HepG2 (cell line): Measurements from ENCODE around the gene HNRNPUL1. TPM values are rescaled to one million over a fixed set of nuclear protein-coding genes. Genes with fewer than 3 reads are reported as not detected.

Source experiments
- ATAC-seq: fragments of 200-7000 bp; cut with Tn5 transposase; 3 replicates; pipeline ENCODE4 v1.9.1; 2020; ENCODE audit warnings: mild to moderate bottlenecking, moderate library complexity
- BruUV-seq: library from RNA; stranded (reverse); fragments of 400-500 nt; replicated peaks from 2 replicates; lab custom pipeline; 2021; lab: Mats Ljungman, UMichigan
- CTCF ChIA-PET: fragments of 300-600 bp; formaldehyde crosslinking; extraction: SDS; loops from one replicate; lab custom pipeline; 2021; ENCODE audit warnings: low total read pairs, inconsistent platforms, low intra/inter-chr PET ratio; lab: Yijun Ruan, JAX
- POLR2A ChIA-PET: fragments of 350-600 bp; sonication (Branson Sonifier 250); formaldehyde crosslinking; loops from one replicate; lab custom pipeline; 2020; ENCODE audit warnings: antibody characterized with exemption, inconsistent platforms; lab: Yijun Ruan, JAX
- DNase-seq: peaks from one replicate; pipeline ENCODE4 v3.0.0-alpha.2; 2015; ENCODE audit warnings: low spot score
- FAIRE-seq: peaks from 3 replicates; lab custom pipeline; 2011; peaks lifted over from hg19 to GRCh38; lab: Jason Lieb, UNC
- H2AFZ ChIP-seq: one replicate; pipeline ENCODE4 v1.6.1; 2011; ENCODE audit warnings: low read length, inconsistent platforms
- H3K27ac ChIP-seq: fragments of 300-600 bp; 3 replicates; pipeline ENCODE4 v1.8.0; 2011; ENCODE audit warnings: mixed run types, mild to moderate bottlenecking, mixed read lengths, low read length, inconsistent platforms; ENCODE audit not compliant: insufficient read depth; ENCODE audit errors: extremely low read length
- H3K27me3 ChIP-seq, 2 experiments: fragments of 200-600 bp in 1 of 2; 2 replicates in 1 of 2; 3 replicates in 1 of 2; pipeline versions ENCODE4 v1.6.0 to v1.8.0; 2011; ENCODE audit warnings: low read length in 2 of 2, mild to moderate bottlenecking in 2 of 2, moderate library complexity in 2 of 2, inconsistent platforms in 1 of 2; ENCODE audit not compliant: insufficient read depth in 2 of 2, control insufficient read depth in 1 of 2
- H3K36me3 ChIP-seq, 2 experiments: fragments of 200-600 bp in 1 of 2; replicated peaks in 1 of 2; 2 replicates in 1 of 2; 3 replicates in 1 of 2; pipeline versions ENCODE4 v1.5.1 to v1.8.0; 2011; ENCODE audit warnings: low read length in 2 of 2, inconsistent platforms in 1 of 2; ENCODE audit not compliant: insufficient read depth in 2 of 2, control insufficient read depth in 1 of 2
- H3K4me1 ChIP-seq: 2 replicates; pipeline ENCODE4 v1.5.1; 2012; ENCODE audit warnings: low read length, inconsistent platforms; ENCODE audit not compliant: insufficient read depth
- H3K4me2 ChIP-seq: 2 replicates; pipeline ENCODE4 v1.6.0; 2011; ENCODE audit warnings: low read depth, low read length, inconsistent platforms
- H3K4me3 ChIP-seq, 3 experiments: fragments of 200-600 bp in 1 of 3; sonication (generic), shearing (Covaris generic) in 1 of 3; replicated peaks in 1 of 3; 2 replicates each; pipeline ENCODE4 v1.5.1; 2011 to 2016; ENCODE audit warnings: low read length in 3 of 3, inconsistent platforms in 2 of 3, low read depth in 2 of 3, mild to moderate bottlenecking in 2 of 3, control low read depth in 1 of 3, mixed read lengths in 1 of 3; ENCODE audit not compliant: insufficient read depth in 1 of 3
- H3K79me2 ChIP-seq: one replicate; pipeline ENCODE4 v1.6.1; 2011; ENCODE audit warnings: low read length, inconsistent platforms; ENCODE audit not compliant: insufficient read depth
- H3K9ac ChIP-seq: 2 replicates; pipeline ENCODE4 v1.6.0; 2011; ENCODE audit warnings: mild to moderate bottlenecking, low read depth, low read length, inconsistent platforms; ENCODE audit not compliant: insufficient read depth
- H3K9me3 ChIP-seq: 2 replicates; pipeline ENCODE4 v1.5.1; 2012; ENCODE audit warnings: mild to moderate bottlenecking, low read length
- H4K20me1 ChIP-seq: 2 replicates; pipeline ENCODE4 v1.6.0; 2011; ENCODE audit warnings: inconsistent platforms, mild to moderate bottlenecking, low read length, moderate library complexity; ENCODE audit not compliant: insufficient read depth
- CEBPB ChIP-seq: IDR thresholded peaks from 2 replicates; pipeline ENCODE4 v1.6.1; 2011; ENCODE audit warnings: low read depth, low read length, improper control_type of control experiment, borderline replicate concordance
- MAZ ChIP-seq, 2 experiments: sonication (generic) in 1 of 2; formaldehyde crosslinking in 1 of 2; IDR thresholded peaks; 2 replicates each; pipeline versions ENCODE4 v1.5.0 to v1.6.1; 2012 to 2020; ENCODE audit warnings: low read depth in 2 of 2, mild to moderate bottlenecking in 2 of 2, borderline replicate concordance in 1 of 2, improper control_type of control experiment in 1 of 2, low read length in 1 of 2, missing genetic modification reagents in 1 of 2, moderate library complexity in 1 of 2
- SMARCE1 ChIP-seq: fragments of 450-650 bp; IDR thresholded peaks from 2 replicates; pipeline ENCODE4 v1.6.1; 2017; ENCODE audit warnings: borderline replicate concordance
- ZNF20 ChIP-seq: sonication (generic); formaldehyde crosslinking; IDR thresholded peaks from 2 replicates; pipeline ENCODE4 v1.4.0; 2020; ENCODE audit warnings: mild to moderate bottlenecking, moderate library complexity, missing genetic modification reagents
- ZNF276 ChIP-seq: sonication (generic); formaldehyde crosslinking; IDR thresholded peaks from 2 replicates; pipeline ENCODE4 v1.4.0; 2020; ENCODE audit warnings: mild to moderate bottlenecking, low read depth, missing genetic modification reagents
- ZNF343 ChIP-seq: sonication (generic); formaldehyde crosslinking; IDR thresholded peaks from 2 replicates; pipeline ENCODE4 v1.4.0; 2020; ENCODE audit warnings: mild to moderate bottlenecking, missing genetic modification reagents
- WGBS: methylation state at CpG from one replicate; pipeline ENCODE4 v1.1.6; 2017; ENCODE audit warnings: low lambda C conversion rate; 5-methylcytosine and 5-hydroxymethylcytosine counted together
- in situ Hi-C: cut with HindIII; loops from 2 replicates; pipeline ENCODE4 v1.10.0; 2017; ENCODE audit warnings: low pct_unique_long_range_greater_than_20kb; ENCODE audit not compliant: extremely low pct_ligation_motif_present
- intact Hi-C: fragments of 100-400 bp; cut with micrococcal nuclease; formaldehyde crosslinking; loops from one replicate; pipeline ENCODE4 v1.10.0; 2022; ENCODE audit not compliant: unreplicated experiment
- polyA plus RNA-seq, 8 experiments: library from polyadenylated mRNA; depleted of rRNA in 3 of 8; stranded (reverse) in 7 of 8; unstranded in 1 of 8; fragments of >200 nt; fragmentation: Illumina TruSeq in 4 of 8; extraction: Trizol in 4 of 8; gene quantifications; 2 replicates each; pipeline versions ENCODE4 v1.2.1 to v1.2.3, GENCODE V29; 2011 to 2016; ENCODE audit warnings: low read depth in 4 of 8, missing spikeins in 1 of 8, mixed read lengths in 1 of 8; ENCODE audit not compliant: insufficient read depth in 1 of 8
- total RNA-seq, 5 experiments: library from RNA; depleted of rRNA; stranded (reverse); fragments of >200 nt; fragmentation: Illumina TruSeq; extraction: Trizol; gene quantifications; 2 replicates each; pipeline ENCODE4 v1.2.3, GENCODE V29; 2016; ENCODE audit warnings: low read depth in 1 of 5
- TF ChIP-seq, protein P1 (sequence below): sonication (generic); formaldehyde crosslinking; IDR thresholded peaks from 2 replicates; pipeline ENCODE4 v1.4.0; 2020; ENCODE audit warnings: missing genetic modification reagents

The HNRNPUL1 gene
- total and polyA plus RNA-seq, 2 of the 13 experiments (the other 11 are each of a cell fraction or from before 2014, with no cell fraction given), result 30.9 to 81.7 TPM

GRCh38 chr19:41330481-41330880 is 66.3 kb downstream of the HNRNPUL1 start:
- Histone ChIP-seq H4K20me1 (no peaks in the 10 kb centered on the region), H2AFZ (no peak overlapping the region), H3K4me1 (peaks cover 20% of the 10 kb centered on the region), H3K4me3 (no peak overlapping the region), H3K79me2 (peaks cover 2% of the 10 kb centered on the region), H3K9me3 (no peaks in the 10 kb centered on the region), H3K9ac (no peak overlapping the region), H3K4me2 (no peak overlapping the region), H3K27ac (no peak overlapping the region), H3K36me3 (peaks cover 15 to 44% of the 10 kb centered on the region in 2 experiments; a peak in 4 of 5 replicates), H3K27me3 (no peaks in the 10 kb centered on the region)
- in situ Hi-C loops, result no loop called here
- BruUV-seq, result no TSS peak
- no peak for ATAC-seq
- CTCF ChIA-PET, result no interaction called here
- intact Hi-C loops, result no loop called here
- no peak for FAIRE-seq
- POLR2A ChIA-PET, result no interaction called here
- no peak for TF ChIP-seq SMARCE1
- TF ChIP-seq, protein P1, sequence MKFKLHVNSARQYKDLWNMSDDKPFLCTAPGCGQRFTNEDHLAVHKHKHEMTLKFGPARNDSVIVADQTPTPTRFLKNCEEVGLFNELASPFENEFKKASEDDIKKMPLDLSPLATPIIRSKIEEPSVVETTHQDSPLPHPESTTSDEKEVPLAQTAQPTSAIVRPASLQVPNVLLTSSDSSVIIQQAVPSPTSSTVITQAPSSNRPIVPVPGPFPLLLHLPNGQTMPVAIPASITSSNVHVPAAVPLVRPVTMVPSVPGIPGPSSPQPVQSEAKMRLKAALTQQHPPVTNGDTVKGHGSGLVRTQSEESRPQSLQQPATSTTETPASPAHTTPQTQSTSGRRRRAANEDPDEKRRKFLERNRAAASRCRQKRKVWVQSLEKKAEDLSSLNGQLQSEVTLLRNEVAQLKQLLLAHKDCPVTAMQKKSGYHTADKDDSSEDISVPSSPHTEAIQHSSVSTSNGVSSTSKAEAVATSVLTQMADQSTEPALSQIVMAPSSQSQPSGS (CRISPR knock-in tag), result no peak
- TF ChIP-seq CEBPB, result no peak
- TF ChIP-seq ZNF20 (CRISPR knock-in tag), result no peak
- TF ChIP-seq ZNF343 (CRISPR knock-in tag), result no peak
- TF ChIP-seq ZNF276 (CRISPR knock-in tag), result no peak
- no peak for TF ChIP-seq MAZ (IDR thresholded peaks at IDR 0.05; ENCODE audit: borderline replicate concordance, low read depth, low read length)
- TF ChIP-seq MAZ (CRISPR knock-in tag; IDR thresholded peaks at IDR 0.05; ENCODE audit: low read depth), result no peak
- no peak for DNase-seq
- 96% methylated on average over 4 of the region's 4 CpGs for WGBS
